CD4-positive, alpha-beta T cell (primary cell): ENCODE results near the gene KIAA0232. TPM values are rescaled to one million over a fixed set of nuclear protein-coding genes. Genes with fewer than 3 reads are reported as not detected.

Experiments
- ATAC-seq: fragments of 200-7000 bp; cut with Tn5 transposase; one replicate; pipeline ENCODE4 v1.10.0; 2022; ENCODE audit warnings: mild to moderate bottlenecking; ENCODE audit not compliant: poor library complexity
- CTCF ChIA-PET: fragments of 350-600 bp; sonication (Branson Sonifier 250); formaldehyde crosslinking; loops from one replicate; lab custom pipeline; 2021; ENCODE audit warnings: antibody characterized with exemption, inconsistent platforms; lab: Charles Lee
- POLR2A ChIA-PET: fragments of 350-600 bp; sonication (Branson Sonifier 250); formaldehyde crosslinking; loops from one replicate; lab custom pipeline; 2021; ENCODE audit warnings: antibody characterized with exemption, inconsistent platforms; lab: Charles Lee
- DNase-seq, 14 experiments: peaks; one replicate each; pipeline ENCODE4 v3.0.0-alpha.2; 2013 to 2020; ENCODE audit warnings: mixed read lengths in 2 of 14
- H3K27ac ChIP-seq, 2 donors: one replicate each; pipeline versions ENCODE4 v1.5.1 to v1.7.0; 2013; ENCODE audit warnings: low read length in 2 of 2, low read depth in 1 of 2, mild to moderate bottlenecking in 1 of 2
- H3K27me3 ChIP-seq, 2 experiments: 1 replicate in 1 of 2; 2 replicates in 1 of 2; pipeline versions ENCODE4 v1.6.1 to v1.7.0; 2013; ENCODE audit warnings: low read length in 2 of 2, control low read depth in 1 of 2, mild to moderate bottlenecking in 1 of 2, moderate library complexity in 1 of 2; ENCODE audit not compliant: insufficient read depth in 2 of 2, control insufficient read depth in 1 of 2
- H3K36me3 ChIP-seq: one replicate; pipeline ENCODE4 v1.6.1; 2013; ENCODE audit warnings: low read length, control low read depth; ENCODE audit not compliant: insufficient read depth
- H3K4me1 ChIP-seq: one replicate; pipeline ENCODE4 v1.6.1; 2013; ENCODE audit warnings: low read length, control low read depth; ENCODE audit not compliant: insufficient read depth
- H3K4me3 ChIP-seq: one replicate; pipeline ENCODE4 v1.5.1; 2013; ENCODE audit warnings: mild to moderate bottlenecking, low read length, moderate library complexity
- H3K9me3 ChIP-seq, 2 experiments: 1 replicate in 1 of 2; 2 replicates in 1 of 2; pipeline versions ENCODE4 v1.6.1 to v1.7.0; 2013; ENCODE audit warnings: low read length in 2 of 2, mild to moderate bottlenecking in 2 of 2, control low read depth in 1 of 2, moderate library complexity in 1 of 2; ENCODE audit not compliant: control insufficient read depth in 1 of 2, insufficient read depth in 1 of 2
- H3K27ac Mint-ChIP-seq: one replicate; pipeline ENCODE4 v1.8.0; 2020; ENCODE audit warnings: mixed read lengths
- H3K27me3 Mint-ChIP-seq: one replicate; pipeline ENCODE4 v1.8.0; 2021; ENCODE audit warnings: mixed read lengths
- H3K36me3 Mint-ChIP-seq: one replicate; pipeline ENCODE4 v1.8.0; 2021; ENCODE audit warnings: low read depth, mixed read lengths
- H3K4me1 Mint-ChIP-seq: one replicate; pipeline ENCODE4 v1.8.0; 2021; ENCODE audit warnings: low read depth, mixed read lengths
- H3K4me3 Mint-ChIP-seq: one replicate; pipeline ENCODE4 v1.8.0; 2020; ENCODE audit warnings: mild to moderate bottlenecking, mixed read lengths
- H3K9me3 Mint-ChIP-seq: one replicate; pipeline ENCODE4 v1.8.0; 2020; ENCODE audit warnings: mixed read lengths
- CTCF ChIP-seq: fragments of 200-600 bp; IDR thresholded peaks from one replicate; pipeline ENCODE4 v1.8.0; 2022; ENCODE audit warnings: antibody characterized with exemption, mild to moderate bottlenecking
- intact Hi-C, 2 experiments: fragments of 100-400 bp; cut with DNase I in 1 of 2; cut with micrococcal nuclease in 1 of 2; formaldehyde crosslinking; loops; one replicate each; pipeline versions ENCODE4 v1.15.1 to v1.9.0; 2023 to 2025; cut with DNase I, micrococcal nuclease
- total RNA-seq, 174 experiments: library from RNA in 2 of 174; stranded (reverse) in 2 of 174; gene quantifications; one replicate each; pipeline ENCODE4 v1.2.3 and lab custom pipeline; 2021 to 2026

Gene KIAA0232
- total RNA-seq, 2 experiments from 2014 or later, result 15.3 to 17.8 TPM

- peaks cover 86% of the 10 kb centered on the region for H3K4me1 ChIP-seq
- intact Hi-C loops, result loop anchor here in 1 of 2 experiments (5.0 kb wide), 1 partner anchor 60 kb away; no protein-coding TSS in a partner anchor
- H3K27ac ChIP-seq, result no peak overlapping the region
- no peaks in the 10 kb centered on the region for H3K36me3 ChIP-seq
- POLR2A ChIA-PET, result interaction anchor here (0.7 to 7.0 kb wide), 6 partner anchors 14 to 238 kb away, joined by 3 to 78 read pairs (median 12); a partner anchor contains a TSS
- Mint-ChIP-seq H3K4me3 (peak overlapping the region; percentile 87), H3K36me3 (no peaks in the 10 kb centered on the region), H3K27me3 (no peaks in the 10 kb centered on the region), H3K9me3 (no peaks in the 10 kb centered on the region), H3K4me1 (peaks cover 76% of the 10 kb centered on the region), H3K27ac (peak overlapping the region; percentile 52)
- TF ChIP-seq CTCF, result no peak
- H3K4me3 ChIP-seq, result no peak overlapping the region
- no peak for ATAC-seq
- peak in 1 of 14 experiments; percentile 17 for DNase-seq
- CTCF ChIA-PET, result interaction anchor here (1.1 to 1.3 kb wide), 2 partner anchors 62 to 74 kb away, joined by 4 read pairs; no protein-coding TSS in a partner anchor
- no peaks in the 10 kb centered on the region for H3K9me3 ChIP-seq
- H3K27me3 ChIP-seq, result no peaks in the 10 kb centered on the region
These were observed 129.9 kb downstream of the KIAA0232 start for GRCh38 chr4:6912441-6912840.

DNA sequence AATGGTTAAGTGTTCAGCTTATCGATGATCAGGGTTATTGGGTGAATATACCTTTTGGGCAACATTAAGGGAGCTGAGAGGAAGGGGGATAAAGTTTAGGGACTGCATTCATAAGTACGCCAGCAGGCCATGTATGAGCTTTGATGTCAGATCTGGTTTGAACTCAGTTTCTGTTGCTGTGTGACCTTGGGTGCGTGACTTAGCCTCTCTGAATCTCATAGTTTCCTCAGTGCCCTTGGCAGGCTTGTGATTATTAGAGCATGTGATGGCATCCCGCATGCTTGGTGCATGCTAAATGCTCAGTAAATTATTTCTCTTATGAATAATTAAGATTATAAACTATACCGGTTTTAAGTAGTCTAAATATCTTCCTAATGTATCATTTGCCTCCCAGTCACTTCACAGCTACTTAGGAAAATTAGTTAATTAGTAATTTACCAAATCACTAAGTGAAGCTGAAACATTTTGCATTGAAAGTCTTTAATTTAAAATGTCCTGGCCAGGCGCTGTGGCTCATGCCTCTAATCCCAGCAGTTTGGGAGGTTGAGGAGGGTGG is 130.9 kb downstream of the KIAA0232 start:
- Mint-ChIP-seq H3K9me3 (no peaks in the 10 kb centered on the region), H3K36me3 (no peaks in the 10 kb centered on the region), H3K4me1 (peaks cover 76% of the 10 kb centered on the region), H3K27ac (peak overlapping the region; percentile 52), H3K27me3 (no peaks in the 10 kb centered on the region), H3K4me3 (no peak overlapping the region)
- no peak for TF ChIP-seq CTCF
- DNase-seq (no peak), ATAC-seq (no peak)
- H3K27ac ChIP-seq, result no peak overlapping the region
- no peaks in the 10 kb centered on the region for H3K9me3 ChIP-seq
- ChIA-PET CTCF (interaction anchor here (1.0 to 1.3 kb wide), 5 partner anchors 20 to 158 kb away, joined by 3 to 5 read pairs (median 4); no protein-coding TSS in a partner anchor), POLR2A (interaction anchor here (1.2 to 7.0 kb wide), 3 partner anchors 29 to 239 kb away, joined by 3 to 78 read pairs (median 7); a partner anchor contains a TSS)
- H3K4me3 ChIP-seq, result no peak overlapping the region
- no peaks in the 10 kb centered on the region for H3K36me3 ChIP-seq
- H3K27me3 ChIP-seq, result no peaks in the 10 kb centered on the region
- H3K4me1 ChIP-seq, result peaks cover 87% of the 10 kb centered on the region
- intact Hi-C loops, result loop anchor here in 1 of 2 experiments (5.0 kb wide), 1 partner anchor 59 kb away; no protein-coding TSS in a partner anchor

GRCh38 chr4:6914448-6914847 is 131.9 kb downstream of the KIAA0232 start:
- no peaks in the 10 kb centered on the region for H3K36me3 Mint-ChIP-seq
- H3K4me3 ChIP-seq, result no peak overlapping the region

More at GRCh38 chr4:6914448-6914847, 131.9 kb downstream of the KIAA0232 start:
- CTCF ChIA-PET, result interaction anchor here (1.0 to 1.2 kb wide), 3 partner anchors 21 to 157 kb away, joined by 3 to 4 read pairs (median 3); no protein-coding TSS in a partner anchor
- no peaks in the 10 kb centered on the region for H3K27me3 Mint-ChIP-seq
- POLR2A ChIA-PET, result interaction anchor here (0.6 to 1.2 kb wide), 2 partner anchors 28 to 54 kb away, joined by 3 read pairs; no protein-coding TSS in a partner anchor
- no peak for TF ChIP-seq CTCF
- Histone ChIP-seq H3K9me3 (no peaks in the 10 kb centered on the region), H3K36me3 (no peaks in the 10 kb centered on the region), H3K4me1 (peaks cover 91% of the 10 kb centered on the region), H3K27me3 (no peaks in the 10 kb centered on the region), H3K27ac (peak overlapping the region in 1 of 2 donors; percentile 3)
- intact Hi-C loops, result loop anchor here in 1 of 2 experiments (5.0 kb wide), 1 partner anchor 58 kb away; no protein-coding TSS in a partner anchor
- peak overlapping the region; percentile 15 for H3K4me3 Mint-ChIP-seq
- peak overlapping the region; percentile 62 for H3K27ac Mint-ChIP-seq
- H3K4me1 Mint-ChIP-seq, result peaks cover 77% of the 10 kb centered on the region
- DNase-seq (no peak), ATAC-seq (no peak)
- H3K9me3 Mint-ChIP-seq, result no peaks in the 10 kb centered on the region
